GM12891 (cell line): Measurements from ENCODE around the gene PDIA2.
A peak's percentile ranks its signal among the peaks of the same experiment; 100 is the strongest.

Source experiments
- DNase-seq: peaks from one replicate; pipeline ENCODE4 v3.0.0; 2011; ENCODE audit warnings: low spot score; ENCODE audit not compliant: insufficient read length
- FAIRE-seq: peaks from 2 replicates; lab custom pipeline; 2011; peaks lifted over from hg19 to GRCh38; lab: Jason Lieb, UNC
- PAX5 ChIP-seq: IDR thresholded peaks from 2 replicates; pipeline ENCODE4 v1.6.1; 2011; ENCODE audit warnings: low read length, moderate library complexity, mild to moderate bottlenecking; ENCODE audit not compliant: insufficient read depth, severe bottlenecking
- POLR2A ChIP-seq: IDR thresholded peaks from 2 replicates; pipeline ENCODE4 v1.6.1; 2011; ENCODE audit warnings: low read depth, low read length, control low read depth
- POLR2AphosphoS5 ChIP-seq: IDR thresholded peaks from 2 replicates; pipeline ENCODE4 v1.6.1; 2011; ENCODE audit warnings: low read depth, low read length, control low read depth
- POU2F2 ChIP-seq: IDR thresholded peaks from 2 replicates; pipeline ENCODE4 v1.6.1; 2011; ENCODE audit warnings: low read depth, mild to moderate bottlenecking, control low read depth, low read length, moderate library complexity
- SPI1 ChIP-seq: IDR thresholded peaks from 2 replicates; pipeline ENCODE4 v1.6.1; 2011; ENCODE audit warnings: low read depth, low read length, control low read depth
- TAF1 ChIP-seq: IDR thresholded peaks from 2 replicates; pipeline ENCODE4 v1.6.1; 2011; ENCODE audit warnings: low read depth, low read length, control low read depth

Gene PDIA2

DNA sequence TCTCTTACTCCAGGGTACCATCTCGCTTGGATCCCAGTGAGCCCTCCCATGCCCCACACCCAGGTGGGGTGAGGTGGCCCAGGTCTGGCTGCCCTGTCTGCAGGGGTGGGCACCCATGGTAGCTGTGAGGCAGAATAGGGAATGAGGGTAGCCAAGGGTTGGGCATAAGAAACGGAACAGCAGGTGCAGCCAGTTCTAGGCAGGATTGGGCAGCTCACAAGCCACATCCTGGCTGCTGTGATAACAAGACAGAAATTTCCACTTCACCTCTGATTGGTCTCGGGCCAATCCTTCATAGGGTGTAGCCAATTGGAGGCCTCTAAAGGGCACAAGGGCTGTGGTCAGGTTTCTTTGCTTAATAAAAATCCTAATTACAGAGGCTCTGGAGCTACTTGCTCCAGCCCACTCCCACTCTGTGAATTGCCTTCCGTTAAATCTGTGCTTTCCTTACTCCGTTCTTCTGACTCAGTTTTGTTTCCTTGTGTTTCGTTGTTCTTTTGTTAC lies 4.0 kb upstream of the PDIA2 start:
- peak; percentile 76 for FAIRE-seq
- TF ChIP-seq POLR2A, result no peak
- no peak for TF ChIP-seq POLR2AphosphoS5
- TF ChIP-seq SPI1, result no peak
- TF ChIP-seq TAF1, result no peak
- TF ChIP-seq POU2F2, result no peak
- no peak for TF ChIP-seq PAX5
- peak; percentile 73 for DNase-seq

- FAIRE-seq (no peak), DNase-seq (no peak)
- TF ChIP-seq POLR2AphosphoS5 (no peak), POU2F2 (no peak)
Observed at GRCh38 chr16:279531-279930, 3.4 kb upstream of the PDIA2 start.

DNA sequence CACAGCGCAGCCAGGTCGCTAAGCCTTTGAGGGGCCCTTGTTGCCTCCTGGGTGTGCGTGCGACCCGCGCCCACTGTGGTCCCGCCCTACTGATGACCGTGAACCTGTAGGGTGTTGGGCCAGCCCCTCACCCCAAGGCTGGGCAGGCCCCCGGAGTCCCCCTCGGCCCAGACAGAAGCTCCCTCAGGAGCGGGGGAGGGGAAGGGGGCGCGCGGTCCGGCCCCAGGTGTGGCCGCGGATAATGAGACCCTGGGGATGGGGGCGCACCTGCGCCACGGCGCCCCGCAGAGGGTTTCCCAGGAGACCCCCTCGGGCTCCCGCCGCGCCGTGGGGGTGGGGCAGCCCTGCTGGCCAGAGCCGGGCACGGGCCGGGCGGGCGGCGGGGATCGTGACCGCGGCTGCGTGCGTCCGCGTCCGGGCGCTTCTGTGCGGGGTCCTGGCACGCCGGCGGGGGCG lies 2.9 kb upstream of the PDIA2 start:
- TF ChIP-seq POLR2AphosphoS5, result no peak
- DNase-seq (no peak), FAIRE-seq (no peak)

DNA sequence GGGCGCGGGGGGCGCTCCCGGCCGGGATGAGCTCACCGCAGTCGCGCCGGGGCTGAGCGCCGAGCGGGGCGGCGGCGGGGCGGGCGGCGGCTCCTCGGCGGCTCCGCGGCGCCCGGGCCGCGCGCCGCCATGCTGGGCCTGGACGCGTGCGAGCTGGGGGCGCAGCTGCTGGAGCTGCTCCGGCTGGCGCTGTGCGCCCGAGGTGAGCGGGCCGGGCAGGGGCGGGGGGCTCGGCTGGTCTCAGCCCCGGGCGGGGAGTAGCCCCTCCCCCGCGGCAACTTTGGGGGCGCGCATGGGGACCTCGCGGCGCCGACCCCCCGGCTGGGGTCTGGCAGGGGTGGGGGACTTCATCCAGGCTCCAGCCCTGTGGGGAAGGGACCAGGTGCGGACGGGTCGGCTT lies 2.4 kb upstream of the PDIA2 start, which contains the start of gene ARHGDIG:
ARHGDIG (plus strand) TSS at position 40 of the 400 bp plus-strand sequence; CDS start at position 130, 90 bp downstream.
- TF ChIP-seq PAX5, result no peak
- TF ChIP-seq POU2F2, result no peak
- no peak for DNase-seq
- FAIRE-seq, result no peak

GRCh38 chr16:280991-281659 lies 1.8 kb upstream of the PDIA2 start:
- FAIRE-seq (no peak), DNase-seq (no peak)
- no peak for TF ChIP-seq TAF1
- no peak for TF ChIP-seq POU2F2
- TF ChIP-seq PAX5, result no peak
- no peak for TF ChIP-seq SPI1
- no peak for TF ChIP-seq POLR2A
- no peak for TF ChIP-seq POLR2AphosphoS5

GRCh38 chr16:281660-282255 lies 1.2 kb upstream of the PDIA2 start:
- DNase-seq (no peak), FAIRE-seq (no peak)
- TF ChIP-seq SPI1, result no peak
- no peak for TF ChIP-seq POU2F2
- TF ChIP-seq TAF1, result no peak
- no peak for TF ChIP-seq POLR2AphosphoS5
- TF ChIP-seq PAX5, result no peak
- TF ChIP-seq POLR2A, result no peak

GRCh38 chr16:282491-282890 lies 473 bp upstream of the PDIA2 start:
- TF ChIP-seq TAF1, result no peak
- TF ChIP-seq POLR2A, result no peak
- TF ChIP-seq POLR2AphosphoS5, result no peak
- no peak for TF ChIP-seq PAX5
- no peak for TF ChIP-seq SPI1
- TF ChIP-seq POU2F2, result no peak
- FAIRE-seq, result no peak
- DNase-seq, result no peak

DNA sequence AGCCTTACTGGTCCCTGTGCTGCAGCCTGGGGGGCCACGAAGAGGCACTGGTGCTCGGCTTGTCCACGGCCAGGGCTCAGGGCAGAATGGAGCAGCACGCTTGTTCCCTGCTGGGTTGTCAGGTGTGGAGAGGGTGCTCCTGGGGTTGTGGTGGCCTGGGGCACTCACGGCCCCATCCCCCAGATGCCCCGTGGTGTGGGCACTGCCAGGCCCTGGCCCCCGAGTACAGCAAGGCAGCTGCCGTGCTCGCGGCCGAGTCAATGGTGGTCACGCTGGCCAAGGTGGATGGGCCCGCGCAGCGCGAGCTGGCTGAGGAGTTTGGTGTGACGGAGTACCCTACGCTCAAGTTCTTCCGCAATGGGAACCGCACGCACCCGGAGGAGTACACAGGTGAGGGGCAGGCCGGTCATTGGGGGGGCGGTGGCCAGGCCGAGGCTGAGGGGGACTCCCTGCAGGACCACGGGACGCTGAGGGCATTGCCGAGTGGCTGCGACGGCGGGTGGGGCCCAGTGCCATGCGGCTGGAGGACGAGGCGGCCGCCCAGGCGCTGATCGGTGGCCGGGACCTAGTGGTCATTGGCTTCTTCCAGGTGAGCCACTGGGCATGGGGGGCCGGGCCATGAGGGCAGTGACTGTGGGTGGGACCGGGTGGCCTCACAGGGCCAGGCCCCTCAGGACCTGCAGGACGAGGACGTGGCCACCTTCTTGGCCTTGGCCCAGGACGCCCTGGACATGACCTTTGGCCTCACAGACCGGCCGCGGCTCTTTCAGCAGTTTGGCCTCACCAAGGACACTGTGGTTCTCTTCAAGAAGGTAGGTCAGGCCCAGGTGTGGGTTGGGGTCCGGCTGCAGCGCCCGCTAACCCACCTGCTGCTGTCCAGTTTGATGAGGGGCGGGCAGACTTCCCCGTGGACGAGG lies 1.5 kb downstream of the PDIA2 start:
- TF ChIP-seq POLR2A (no peak), PAX5 (no peak), TAF1 (no peak), POU2F2 (no peak), SPI1 (no peak), POLR2AphosphoS5 (no peak)
- FAIRE-seq (no peak), DNase-seq (no peak)

DNA sequence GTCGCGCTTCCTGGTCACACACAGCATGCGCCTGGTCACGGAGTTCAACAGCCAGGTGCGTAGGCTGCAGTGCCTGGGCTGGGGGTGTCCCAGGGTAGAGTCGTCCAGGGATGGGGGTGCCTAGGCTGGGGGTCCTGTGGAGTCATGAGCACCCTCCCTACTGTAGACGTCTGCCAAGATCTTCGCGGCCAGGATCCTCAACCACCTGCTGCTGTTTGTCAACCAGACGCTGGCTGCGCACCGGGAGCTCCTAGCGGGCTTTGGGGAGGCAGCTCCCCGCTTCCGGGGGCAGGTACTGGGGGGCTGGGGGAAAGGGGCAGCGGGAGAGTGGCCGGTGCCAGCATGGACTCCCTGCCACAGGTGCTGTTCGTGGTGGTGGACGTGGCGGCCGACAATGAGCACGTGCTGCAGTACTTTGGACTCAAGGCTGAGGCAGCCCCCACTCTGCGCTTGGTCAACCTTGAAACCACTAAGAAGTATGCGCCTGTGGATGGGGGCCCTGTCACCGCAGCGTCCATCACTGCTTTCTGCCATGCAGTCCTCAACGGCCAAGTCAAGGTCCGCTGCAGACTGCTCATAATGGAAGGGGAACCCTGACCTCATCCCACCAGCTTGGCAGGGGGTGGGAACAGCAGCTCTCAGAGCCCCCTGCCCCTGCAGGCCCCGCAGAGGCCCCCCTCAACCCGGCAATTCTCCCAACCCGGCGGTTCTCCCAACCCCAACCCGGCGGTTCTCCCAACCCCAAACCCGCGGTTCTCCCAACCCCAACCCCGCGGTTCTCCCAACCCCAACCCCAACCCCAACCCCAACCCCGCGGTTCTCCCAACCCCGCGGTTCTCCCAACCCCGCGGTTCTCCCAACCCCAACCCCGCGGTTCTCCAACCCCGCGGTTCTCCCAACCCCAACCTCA lies 2.4 kb downstream of the PDIA2 start:
- FAIRE-seq, result no peak
- no peak for TF ChIP-seq TAF1
- no peak for TF ChIP-seq PAX5
- no peak for TF ChIP-seq POU2F2
- no peak for TF ChIP-seq POLR2AphosphoS5
- no peak for TF ChIP-seq POLR2A
- TF ChIP-seq SPI1, result no peak
- DNase-seq, result peak; percentile 60
